ENCODE data around the gene C1QTNF8. TPM values are rescaled to one million over a fixed set of nuclear protein-coding genes. Genes with fewer than 3 reads are reported as not detected.

Gene C1QTNF8
- total RNA-seq, 1 experiment from 2014 or later: not detected

- Mint-ChIP-seq H3K27me3 (ENCODE audit: low read depth) (peaks cover 56% of the 10 kb centered on the region), H3K4me3 (no peak overlapping the region), H3K36me3 (ENCODE audit: insufficient read depth in 1 of 3, low read depth in 3 of 3) (no peaks in the 10 kb centered on the region), H3K27ac (no peak overlapping the region), H3K9me3 (no peaks in the 10 kb centered on the region), H3K4me1 (no peaks in the 10 kb centered on the region; a peak in 1 of 4 replicates)
- Histone ChIP-seq H3K4me2 (ENCODE audit: insufficient read depth, insufficient read length, low read length) (no peak overlapping the region), H3K23ac (ENCODE audit: insufficient read length, low read depth, low read length) (no peak overlapping the region), H3K56ac (ENCODE audit: insufficient read length, low read depth, low read length) (no peak overlapping the region), H2BK15ac (ENCODE audit: low read depth, low read length) (no peak overlapping the region), H2AK5ac (ENCODE audit: insufficient read length, low read length) (no peak overlapping the region), H4K91ac (ENCODE audit: insufficient read length, low read depth, low read length) (no peak overlapping the region), H3T11ph (ENCODE audit: low read length) (no peak overlapping the region), H2BK5ac (ENCODE audit: insufficient read length, low read length) (no peak overlapping the region), H4K8ac (replicated peaks; ENCODE audit: insufficient read length, low read depth, low read length) (no peak overlapping the region), H4K5ac (ENCODE audit: insufficient read length, low read depth, low read length) (no peak overlapping the region), H3K14ac (ENCODE audit: insufficient read depth, low read length) (no peak overlapping the region; the same call in 1 of the 2 replicates), H3K79me1 (ENCODE audit: insufficient read depth, low read depth, low read length, poor library complexity, severe bottlenecking) (no peaks in the 10 kb centered on the region), H3K9me3 (ENCODE audit: control insufficient read depth, low read depth, low read length) (no peaks in the 10 kb centered on the region), H3K27ac (ENCODE audit: insufficient read length, low read depth, low read length) (no peak overlapping the region), H2BK20ac (ENCODE audit: low read depth, low read length, poor library complexity, severe bottlenecking) (no peak overlapping the region), H4K20me1 (ENCODE audit: control insufficient read depth, insufficient read depth, insufficient read length) (no peaks in the 10 kb centered on the region), H3K27me3 (ENCODE audit: insufficient read depth, low read length) (no peaks in the 10 kb centered on the region), H3K4ac (ENCODE audit: low read depth, low read length) (no peak overlapping the region), H2BK12ac (ENCODE audit: insufficient read length, low read depth, low read length) (no peak overlapping the region), H2AFZ (ENCODE audit: low read length) (no peak overlapping the region), H3K4me1 (ENCODE audit: insufficient read depth, low read length) (no peaks in the 10 kb centered on the region), H2BK120ac (ENCODE audit: low read depth, low read length, poor library complexity, severe bottlenecking) (no peak overlapping the region), H3K9ac (ENCODE audit: extremely low read depth, insufficient read length, low read length) (no peak overlapping the region), H3K23me2 (ENCODE audit: insufficient read length, low read depth, low read length, poor library complexity, severe bottlenecking) (peaks cover 2% of the 10 kb centered on the region), H3K18ac (ENCODE audit: insufficient read length, low read depth, low read length) (no peak overlapping the region), H3K79me2 (ENCODE audit: insufficient read depth, low read length) (no peaks in the 10 kb centered on the region)
- TF ChIP-seq CTCF (conservative IDR thresholded peaks at IDR 0.05): no peak
- DNase-seq: no peak
- no CpG with 5 or more reads among the region's 26 CpGs for WGBS (ENCODE audit: extremely low coverage, insufficient read length, low lambda C conversion rate)
Measured at GRCh38 chr16:1112506-1113184, 16.6 kb upstream of the C1QTNF8 start.
